Eye (tissue), 1 donor: ENCODE results near the gene CRACDL.

Experiments
- DNase-seq: peaks from one replicate; pipeline ENCODE4 v3.0.0-alpha.2; 2015

Gene CRACDL

GRCh38 chr2:98800330-98801064 is 135.5 kb downstream of the CRACDL start:
- no peak for DNase-seq

GRCh38 chr2:98799375-98800329 is 136.4 kb downstream of the CRACDL start:
- no peak for DNase-seq

GRCh38 chr2:98796775-98797544 is 139.1 kb downstream of the CRACDL start:
- no peak for DNase-seq

GRCh38 chr2:98795891-98796676 is 139.9 kb downstream of the CRACDL start:
- no peak for DNase-seq

- DNase-seq: no peak
These were observed 141.9 kb downstream of the CRACDL start for GRCh38 chr2:98793897-98794830.

- no peak for DNase-seq
These were observed 142.8 kb downstream of the CRACDL start for GRCh38 chr2:98793275-98793674.

- no peak for DNase-seq
These were observed 145.8 kb downstream of the CRACDL start for GRCh38 chr2:98790221-98790620.

GRCh38 chr2:98787700-98788099 is 148.3 kb downstream of the CRACDL start:
- DNase-seq: no peak

GRCh38 chr2:98786179-98786578 is 149.8 kb downstream of the CRACDL start:
- DNase-seq: no peak

GRCh38 chr2:98782570-98782969 is 153.5 kb downstream of the CRACDL start:
- no peak for DNase-seq

GRCh38 chr2:98781822-98782221 is 154.2 kb downstream of the CRACDL start:
- no peak for DNase-seq

GRCh38 chr2:98778741-98779483 is 157.1 kb downstream of the CRACDL start:
- no peak for DNase-seq

GRCh38 chr2:98778151-98778550 is 157.9 kb downstream of the CRACDL start:
- DNase-seq: no peak

- no peak for DNase-seq
These were observed 158.3 kb downstream of the CRACDL start for GRCh38 chr2:98777710-98778109.

- DNase-seq: no peak
These were observed 158.9 kb downstream of the CRACDL start for GRCh38 chr2:98777076-98777475.

GRCh38 chr2:98776136-98776535 is 159.9 kb downstream of the CRACDL start:
- no peak for DNase-seq

GRCh38 chr2:98775146-98775986 is 160.7 kb downstream of the CRACDL start:
- no peak for DNase-seq

GRCh38 chr2:98773907-98774306 is 162.1 kb downstream of the CRACDL start:
- DNase-seq: no peak

GRCh38 chr2:98773169-98773568 is 162.9 kb downstream of the CRACDL start:
- no peak for DNase-seq
